Upper lobe of right lung (tissue), 1 donor: ENCODE measurements around the gene SAMHD1. TPM values are rescaled to one million over a fixed set of nuclear protein-coding genes. Genes with fewer than 3 reads are reported as not detected.

ENCODE experiments used
- ATAC-seq: fragments of 200-7000 bp; cut with Tn5 transposase; one replicate; pipeline ENCODE4 v1.9.1; 2020; ENCODE audit warnings: mild to moderate bottlenecking, moderate library complexity
- DNase-seq: peaks from one replicate; pipeline ENCODE4 v3.0.0-alpha.2; 2020
- H3K27ac ChIP-seq: fragments of 200-600 bp; one replicate; pipeline ENCODE4 v1.8.0; 2022
- H3K27me3 ChIP-seq: fragments of 200-600 bp; one replicate; pipeline ENCODE4 v1.8.0; 2022; ENCODE audit warnings: mild to moderate bottlenecking
- H3K36me3 ChIP-seq: fragments of 200-600 bp; one replicate; pipeline ENCODE4 v1.8.0; 2022
- H3K4me1 ChIP-seq: fragments of 200-600 bp; one replicate; pipeline ENCODE4 v1.8.0; 2022
- H3K4me3 ChIP-seq: fragments of 200-600 bp; one replicate; pipeline ENCODE4 v1.8.0; 2022; ENCODE audit warnings: mild to moderate bottlenecking
- H3K9me3 ChIP-seq: fragments of 200-600 bp; one replicate; pipeline ENCODE4 v1.8.0; 2022
- intact Hi-C: fragments of 100-400 bp; cut with DNase I; formaldehyde crosslinking; loops from one replicate; pipeline ENCODE4 v1.11.0; 2022
- total RNA-seq: library from RNA; stranded (reverse); fragmentation: NEBNext Ultra II Directional; extraction: Animal tissue kit (Norgen Biotek cat#: 25700); gene quantifications from one replicate; pipeline ENCODE4 v1.2.1, GENCODE V29; 2021
- TF ChIP-seq, protein P1 (sequence below): fragments of 200-600 bp; IDR thresholded peaks from one replicate; pipeline ENCODE4 v1.8.0; 2022; ENCODE audit warnings: antibody characterized with exemption
- donor health status: DM: no; HTN: yes; CAD: no; lungs with severe emphysema.

Gene SAMHD1
- total RNA-seq, 1 donor from 2014 or later: 177 TPM

DNA sequence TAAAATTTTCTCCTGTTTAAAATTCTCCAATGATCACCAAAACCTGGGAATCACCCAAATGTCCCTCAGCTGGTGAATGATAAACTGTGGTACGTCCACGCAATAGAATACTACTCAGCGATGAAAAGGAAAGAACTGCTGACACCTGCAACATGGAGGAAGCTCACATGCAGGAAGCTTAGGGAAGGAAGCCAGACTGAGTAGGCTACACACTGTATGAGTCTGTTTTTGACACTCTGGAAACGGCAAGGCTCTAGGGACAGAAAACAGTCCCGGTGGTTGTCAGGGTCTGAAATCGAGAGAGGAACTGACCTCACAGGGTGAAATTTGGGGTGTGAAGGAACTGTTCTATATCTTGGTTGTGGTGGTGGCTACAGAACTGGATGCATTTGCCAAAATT is 100.7 kb downstream of the SAMHD1 start:
- H3K9me3 ChIP-seq: no peaks in the 10 kb centered on the region
- H3K27me3 ChIP-seq: no peaks in the 10 kb centered on the region
- no peaks in the 10 kb centered on the region for H3K36me3 ChIP-seq
- intact Hi-C loops: no loop called here
- TF ChIP-seq, protein P1, sequence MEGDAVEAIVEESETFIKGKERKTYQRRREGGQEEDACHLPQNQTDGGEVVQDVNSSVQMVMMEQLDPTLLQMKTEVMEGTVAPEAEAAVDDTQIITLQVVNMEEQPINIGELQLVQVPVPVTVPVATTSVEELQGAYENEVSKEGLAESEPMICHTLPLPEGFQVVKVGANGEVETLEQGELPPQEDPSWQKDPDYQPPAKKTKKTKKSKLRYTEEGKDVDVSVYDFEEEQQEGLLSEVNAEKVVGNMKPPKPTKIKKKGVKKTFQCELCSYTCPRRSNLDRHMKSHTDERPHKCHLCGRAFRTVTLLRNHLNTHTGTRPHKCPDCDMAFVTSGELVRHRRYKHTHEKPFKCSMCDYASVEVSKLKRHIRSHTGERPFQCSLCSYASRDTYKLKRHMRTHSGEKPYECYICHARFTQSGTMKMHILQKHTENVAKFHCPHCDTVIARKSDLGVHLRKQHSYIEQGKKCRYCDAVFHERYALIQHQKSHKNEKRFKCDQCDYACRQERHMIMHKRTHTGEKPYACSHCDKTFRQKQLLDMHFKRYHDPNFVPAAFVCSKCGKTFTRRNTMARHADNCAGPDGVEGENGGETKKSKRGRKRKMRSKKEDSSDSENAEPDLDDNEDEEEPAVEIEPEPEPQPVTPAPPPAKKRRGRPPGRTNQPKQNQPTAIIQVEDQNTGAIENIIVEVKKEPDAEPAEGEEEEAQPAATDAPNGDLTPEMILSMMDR: no peak
- ATAC-seq (no peak), DNase-seq (no peak)
- H3K27ac ChIP-seq: no peak overlapping the region
- H3K4me3 ChIP-seq: no peak overlapping the region
- peaks cover 61% of the 10 kb centered on the region for H3K4me1 ChIP-seq

DNA sequence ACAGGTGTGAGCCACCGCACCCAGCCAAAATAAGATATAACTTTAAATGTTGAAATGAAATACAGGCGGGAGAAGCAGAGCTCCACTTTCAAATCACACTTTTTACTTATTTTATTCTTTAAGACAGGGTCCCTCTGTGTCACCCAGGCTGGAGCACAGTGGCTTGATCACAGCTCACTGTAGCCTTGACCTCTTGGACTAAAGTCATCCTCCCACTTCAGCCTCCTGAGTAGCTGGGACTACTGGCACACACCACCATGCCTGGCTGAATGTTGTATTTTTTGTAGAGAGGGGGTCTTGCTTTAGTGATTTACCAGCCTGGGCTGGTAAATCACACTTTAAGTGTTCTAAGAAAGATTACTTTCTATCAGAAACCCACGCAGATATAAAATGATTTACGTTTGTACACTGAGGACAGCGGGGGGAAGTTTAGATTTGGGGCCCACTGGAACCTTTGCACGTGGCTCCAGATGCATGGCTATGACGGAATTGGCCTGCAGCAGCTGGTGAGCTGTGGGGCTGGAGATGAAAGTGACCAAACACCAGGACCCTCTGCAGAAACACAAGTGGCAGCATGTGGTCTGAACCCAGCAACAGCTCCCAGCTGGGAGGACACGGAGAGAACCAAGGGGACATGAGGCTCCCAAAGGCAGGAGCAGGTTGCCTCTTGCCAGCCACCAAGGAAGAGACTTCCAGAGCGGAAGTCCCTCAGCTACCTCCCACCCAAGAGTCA is 102.0 kb downstream of the SAMHD1 start:
- H3K27me3 ChIP-seq: no peaks in the 10 kb centered on the region
- no peak for ATAC-seq
- intact Hi-C loops: no loop called here

DNA sequence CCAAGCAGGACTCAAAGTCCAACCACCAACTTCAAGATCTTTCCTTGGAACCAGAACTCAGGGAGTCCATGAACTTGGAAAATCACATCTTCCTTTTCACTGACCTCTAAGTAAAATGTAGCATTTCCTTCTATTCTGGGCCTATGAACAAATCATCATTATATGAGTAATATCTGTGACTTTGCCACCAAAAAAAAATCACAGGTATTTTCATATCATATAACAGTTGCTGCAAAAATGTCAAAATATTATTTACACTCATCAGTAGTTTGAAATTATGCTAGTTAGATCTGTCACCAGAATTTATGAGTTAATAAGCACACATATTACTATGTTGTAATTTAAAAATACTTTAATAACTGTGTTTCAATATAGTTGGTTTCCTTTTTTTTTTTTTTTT is 102.8 kb downstream of the SAMHD1 start:
- H3K4me1 ChIP-seq: peaks cover 53% of the 10 kb centered on the region
- intact Hi-C loops: no loop called here
- H3K27me3 ChIP-seq: no peaks in the 10 kb centered on the region
- H3K36me3 ChIP-seq: no peaks in the 10 kb centered on the region
- DNase-seq (no peak), ATAC-seq (no peak)
- no peak overlapping the region for H3K4me3 ChIP-seq
- TF ChIP-seq, protein P1: no peak
- no peaks in the 10 kb centered on the region for H3K9me3 ChIP-seq
- peak overlapping the region; percentile 72 for H3K27ac ChIP-seq

More for the DNA sequence above, 102.0 kb downstream of the SAMHD1 start:
- Histone ChIP-seq H3K27ac (no peak overlapping the region), H3K36me3 (no peaks in the 10 kb centered on the region), H3K4me1 (peaks cover 54% of the 10 kb centered on the region), H3K4me3 (no peak overlapping the region), H3K9me3 (no peaks in the 10 kb centered on the region)
- no peak for DNase-seq
- TF ChIP-seq, protein P1: no peak

DNA sequence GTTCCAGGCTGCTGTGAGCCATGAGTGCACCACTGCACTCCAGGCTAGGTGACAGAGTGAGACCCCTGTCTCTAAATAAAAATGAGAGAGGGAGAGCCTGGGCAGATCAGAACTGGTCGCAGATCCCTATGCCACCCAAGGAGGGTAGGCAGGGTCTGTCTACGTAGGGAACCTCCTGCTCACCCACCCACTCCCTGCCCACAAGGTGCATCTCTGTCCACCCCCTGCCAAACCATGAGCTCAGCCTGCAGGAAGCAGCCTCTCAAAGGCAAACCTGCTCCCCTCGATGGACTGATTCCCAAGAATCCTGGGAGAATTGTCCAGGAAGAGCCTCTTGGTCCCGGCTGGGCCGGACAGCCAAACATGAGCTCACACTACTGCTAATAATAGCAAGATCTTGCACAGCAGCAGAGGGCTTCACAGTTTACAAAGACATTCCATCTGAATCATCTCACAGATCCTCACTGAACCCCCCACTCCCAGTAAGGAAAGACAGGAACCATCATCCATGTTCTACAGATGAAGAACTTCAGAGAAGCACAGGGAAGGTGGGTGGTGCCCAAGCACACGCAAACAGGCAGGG is 103.3 kb downstream of the SAMHD1 start:
- TF ChIP-seq, protein P1: no peak
- Histone ChIP-seq H3K4me1 (peaks cover 58% of the 10 kb centered on the region), H3K27ac (peak overlapping the region; percentile 72), H3K27me3 (no peaks in the 10 kb centered on the region), H3K9me3 (no peaks in the 10 kb centered on the region), H3K4me3 (no peak overlapping the region), H3K36me3 (no peaks in the 10 kb centered on the region)
- ATAC-seq (peak; percentile 22), DNase-seq (no peak)
- intact Hi-C loops: no loop called here

DNA sequence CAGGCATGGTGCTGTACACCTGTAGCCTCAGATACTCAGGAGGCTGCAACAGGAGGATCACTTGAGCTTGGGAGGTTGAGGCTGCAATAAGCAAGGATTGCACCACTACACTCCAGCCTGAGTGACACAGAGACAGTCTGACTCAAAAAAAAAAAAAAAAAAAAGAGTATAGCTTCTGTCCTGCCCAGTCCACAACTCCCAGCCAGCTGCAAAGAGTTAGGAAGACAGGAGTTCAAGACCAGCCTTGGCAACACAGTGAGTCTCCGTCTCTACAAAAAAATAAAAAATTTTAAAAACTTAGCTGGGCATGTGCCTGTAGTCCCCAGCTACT is 103.8 kb downstream of the SAMHD1 start:
- no peaks in the 10 kb centered on the region for H3K36me3 ChIP-seq
- TF ChIP-seq, protein P1: no peak
- H3K27ac ChIP-seq: peak overlapping the region; percentile 72
- no peaks in the 10 kb centered on the region for H3K27me3 ChIP-seq
- ATAC-seq: no peak
- H3K9me3 ChIP-seq: no peaks in the 10 kb centered on the region
- peaks cover 63% of the 10 kb centered on the region for H3K4me1 ChIP-seq
- DNase-seq: no peak
- intact Hi-C loops: no loop called here
- no peak overlapping the region for H3K4me3 ChIP-seq
